Dermis microvascular lymphatic vessel endothelial cell (primary cell): Measurements from ENCODE around the gene TSSC4. TPM values are rescaled to one million over a fixed set of nuclear protein-coding genes. Genes with fewer than 3 reads are reported as not detected.

Source experiments
- DNase-seq, 2 donors: peaks; one replicate each; pipeline versions ENCODE4 v3.0.0 to v3.0.0-alpha.2; 2010; ENCODE audit warnings: low read depth in 2 of 2
- total RNA-seq: library from RNA; depleted of rRNA; stranded (reverse); fragments of >200 nt; gene quantifications from 2 replicates; pipeline ENCODE4 v1.2.1, GENCODE V29; 2014

Gene TSSC4
- total RNA-seq, 1 donor from 2014 or later: 43.5 TPM

DNA sequence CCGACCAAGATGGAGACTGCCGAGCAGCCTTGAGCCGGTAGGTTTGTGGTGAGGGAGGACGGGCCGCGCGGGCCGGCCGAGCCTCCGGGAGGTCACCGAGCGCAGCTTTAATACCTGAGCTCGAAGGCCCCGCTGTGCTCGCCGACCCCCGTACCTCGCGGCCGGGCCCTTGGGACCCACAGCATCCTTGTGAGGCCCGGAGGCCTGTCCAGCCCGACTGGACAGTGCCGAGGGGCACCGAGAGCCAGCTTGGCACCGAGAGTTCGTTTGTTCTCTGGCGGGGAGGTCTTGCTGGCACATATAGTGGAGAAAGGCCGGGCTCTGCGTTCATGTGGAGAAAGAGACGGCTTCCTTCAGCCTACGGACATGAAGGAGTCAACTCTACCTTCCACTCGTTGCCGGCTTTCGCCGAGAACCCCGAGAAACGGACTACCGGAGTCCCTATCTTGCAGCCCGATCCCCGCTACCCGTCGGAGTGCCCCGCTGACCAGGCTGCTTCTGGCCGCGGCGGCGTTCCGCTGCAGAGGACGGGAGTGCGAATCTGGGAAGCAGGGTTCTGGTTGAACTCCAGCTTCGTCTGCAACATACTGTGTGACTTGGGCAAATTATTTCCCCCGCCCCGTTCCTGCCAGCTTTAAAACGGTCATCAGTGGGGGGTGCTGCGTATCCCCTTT, 349 bp downstream of the TSSC4 start:
- DNase-seq: no peak

DNA sequence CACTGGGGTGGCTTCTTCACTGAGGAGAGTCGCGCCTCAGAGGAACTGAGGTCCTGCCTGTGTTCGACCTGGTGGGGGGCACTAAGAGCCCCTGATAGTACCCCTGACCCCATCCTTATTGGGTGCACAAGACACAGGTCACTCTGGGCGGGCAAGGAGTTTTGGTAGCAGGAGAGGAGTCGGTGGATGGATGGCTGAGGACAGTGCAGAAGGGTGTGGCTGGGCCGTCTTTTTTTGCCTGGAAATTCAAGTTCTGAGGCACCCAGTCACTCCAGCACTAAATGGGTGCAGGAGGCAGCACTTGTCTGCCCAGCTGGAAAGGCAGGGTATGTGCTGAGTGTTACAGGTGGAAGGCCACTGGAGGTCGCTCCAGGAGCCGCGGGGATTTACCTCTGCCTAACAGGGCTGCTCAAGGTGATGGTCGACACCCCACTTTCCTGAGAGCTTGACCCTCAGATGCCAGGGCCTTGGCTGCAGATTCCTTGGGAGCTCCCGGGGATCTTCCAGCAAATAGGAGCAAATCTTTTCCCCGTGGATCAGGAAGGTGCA, 960 bp downstream of the TSSC4 start:
- no peak for DNase-seq

DNA sequence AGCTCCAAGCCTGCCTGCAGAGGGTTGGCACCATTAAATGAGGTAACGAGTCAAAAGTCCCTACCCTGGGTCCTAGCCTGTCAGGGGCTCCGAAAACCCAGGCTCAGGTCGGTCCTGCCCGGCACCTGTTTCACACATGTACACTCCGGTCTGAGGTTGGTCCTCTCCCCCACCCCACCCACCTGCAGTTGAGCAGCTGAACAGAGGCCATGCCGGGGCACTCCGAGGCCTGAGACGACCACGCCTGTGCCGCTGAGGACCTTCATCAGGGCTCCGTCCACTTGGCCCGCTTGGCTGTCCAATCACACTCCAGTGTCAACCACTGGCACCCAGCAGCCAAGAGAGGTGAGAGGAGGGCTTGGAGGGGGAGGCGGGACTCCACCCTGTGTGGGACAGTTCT, 1.6 kb downstream of the TSSC4 start:
- no peak for DNase-seq

DNA sequence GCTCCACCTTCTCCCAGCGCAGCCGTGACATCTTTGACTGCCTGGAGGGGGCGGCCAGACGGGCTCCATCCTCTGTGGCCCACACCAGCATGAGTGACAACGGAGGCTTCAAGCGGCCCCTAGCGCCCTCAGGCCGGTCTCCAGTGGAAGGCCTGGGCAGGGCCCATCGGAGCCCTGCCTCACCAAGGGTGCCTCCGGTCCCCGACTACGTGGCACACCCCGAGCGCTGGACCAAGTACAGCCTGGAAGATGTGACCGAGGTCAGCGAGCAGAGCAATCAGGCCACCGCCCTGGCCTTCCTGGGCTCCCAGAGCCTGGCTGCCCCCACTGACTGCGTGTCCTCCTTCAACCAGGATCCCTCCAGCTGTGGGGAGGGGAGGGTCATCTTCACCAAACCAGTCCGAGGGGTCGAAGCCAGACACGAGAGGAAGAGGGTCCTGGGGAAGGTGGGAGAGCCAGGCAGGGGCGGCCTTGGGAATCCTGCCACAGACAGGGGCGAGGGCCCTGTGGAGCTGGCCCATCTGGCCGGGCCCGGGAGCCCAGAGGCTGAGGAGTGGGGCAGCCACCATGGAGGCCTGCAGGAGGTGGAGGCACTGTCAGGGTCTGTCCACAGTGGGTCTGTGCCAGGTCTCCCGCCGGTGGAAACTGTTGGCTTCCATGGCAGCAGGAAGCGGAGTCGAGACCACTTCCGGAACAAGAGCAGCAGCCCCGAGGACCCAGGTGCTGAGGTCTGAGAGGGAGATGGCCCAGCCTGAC, 2.5 kb downstream of the TSSC4 start:
- DNase-seq: no peak

DNA sequence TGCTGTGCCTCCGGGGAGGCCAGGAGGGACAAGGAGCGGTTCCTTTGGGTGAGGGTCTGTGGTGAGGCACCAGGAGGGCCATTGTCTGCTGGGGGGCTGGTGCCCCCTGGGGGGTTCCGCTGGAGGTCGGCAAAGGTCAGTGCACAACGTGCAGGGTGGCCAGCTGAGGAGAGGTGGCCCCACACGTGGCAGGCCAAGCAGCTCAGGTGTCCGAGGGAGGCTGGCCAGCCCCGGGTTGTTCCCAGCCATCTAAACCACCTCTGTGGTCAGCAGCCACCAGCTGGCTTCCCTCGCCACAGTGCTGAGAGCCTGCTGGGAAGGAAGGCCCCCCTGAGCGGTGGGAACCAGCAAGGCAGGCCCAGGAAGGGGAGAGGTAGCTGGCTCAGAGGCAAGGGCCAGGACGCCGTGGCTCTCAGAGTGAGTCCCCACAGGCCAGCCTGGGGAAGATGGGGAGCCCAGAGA, 4.2 kb downstream of the TSSC4 start:
- DNase-seq: no peak

DNA sequence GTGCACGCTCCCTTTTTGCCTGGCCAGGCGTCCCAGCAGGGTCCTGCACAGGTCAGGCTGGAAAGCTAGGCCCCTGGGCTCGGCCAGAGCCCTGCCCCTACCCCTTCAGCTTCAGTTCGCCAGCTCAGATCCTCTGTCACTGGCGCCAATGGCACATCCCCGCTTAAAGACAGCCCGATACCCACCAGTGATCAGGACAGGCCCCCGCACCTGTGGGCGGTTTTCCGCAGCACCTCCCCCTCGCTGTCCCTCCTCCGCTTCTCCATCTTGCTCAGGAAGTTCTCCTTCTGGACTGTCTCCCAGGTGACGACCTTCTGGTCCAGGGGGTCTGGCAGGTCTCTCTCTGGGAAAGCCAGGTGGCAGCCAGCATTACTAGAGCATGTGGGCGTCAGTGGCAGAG, 5.9 kb downstream of the TSSC4 start:
- no peak for DNase-seq

DNA sequence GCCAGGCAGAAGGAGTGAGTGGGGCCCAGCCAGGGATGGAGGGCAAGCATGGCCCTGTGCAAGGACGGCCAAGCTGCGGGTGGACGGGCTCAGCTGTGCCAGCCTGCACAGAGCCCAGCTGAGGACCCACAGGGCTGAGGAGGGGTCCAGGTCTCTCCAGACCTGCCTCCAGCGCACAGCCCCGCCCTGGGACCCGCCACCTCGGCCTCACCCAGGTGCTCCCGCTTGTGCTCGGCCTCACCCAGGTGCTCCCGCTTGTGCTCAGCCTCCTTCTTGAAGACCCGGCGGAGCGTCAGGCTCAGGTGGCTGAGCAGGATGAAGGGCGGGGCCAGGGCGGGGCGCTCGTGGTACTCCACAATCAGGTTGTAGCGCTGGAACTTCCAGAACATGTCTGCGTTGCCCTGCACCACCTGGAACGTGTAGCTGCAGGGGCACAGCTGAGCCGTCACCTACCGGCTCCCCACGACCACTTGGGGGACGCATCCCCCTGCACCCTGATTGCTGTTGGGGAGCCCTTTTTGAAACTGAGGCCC, 6.4 kb downstream of the TSSC4 start:
- DNase-seq: no peak

DNA sequence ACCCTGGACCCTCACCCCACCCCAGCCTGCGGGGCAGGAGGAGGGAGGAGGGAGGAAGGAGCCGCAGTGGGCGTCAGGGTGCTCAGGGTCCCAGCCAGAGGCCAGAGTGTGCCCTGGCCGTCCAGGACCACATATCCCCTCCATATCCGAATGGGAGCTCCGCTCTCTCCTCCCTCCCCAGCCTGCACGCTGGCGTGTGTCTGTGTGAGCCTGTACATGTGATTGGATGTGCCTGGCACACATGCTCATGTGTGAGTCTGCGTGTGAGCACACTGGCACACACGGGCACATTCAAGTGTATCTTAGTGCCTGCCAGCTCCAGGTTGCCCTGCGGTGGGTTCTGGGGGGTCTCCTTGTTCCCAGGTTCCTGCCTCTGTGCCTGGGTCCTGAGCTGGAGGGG, 8.1 kb downstream of the TSSC4 start:
- DNase-seq: no peak

DNA sequence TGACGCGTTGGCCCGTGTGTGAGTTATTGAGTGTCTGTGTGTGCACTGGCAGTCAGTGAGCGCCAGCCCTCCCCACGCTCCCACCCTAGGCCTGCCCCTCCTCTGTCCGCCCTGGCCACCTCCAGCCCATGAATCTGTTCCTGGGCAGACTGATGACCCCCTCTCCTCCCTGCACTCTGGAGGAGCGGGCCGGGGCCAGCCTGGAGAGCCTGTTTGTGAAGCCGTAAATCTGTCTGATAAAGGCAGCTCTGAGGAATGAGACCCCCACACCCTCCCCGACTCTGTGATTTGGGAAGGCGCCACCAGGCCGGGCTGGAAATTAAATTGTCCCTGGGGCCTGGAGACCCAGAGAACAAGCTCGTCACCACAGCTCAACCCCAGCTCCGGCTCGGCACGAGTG, 8.6 kb downstream of the TSSC4 start:
- no peak for DNase-seq

DNA sequence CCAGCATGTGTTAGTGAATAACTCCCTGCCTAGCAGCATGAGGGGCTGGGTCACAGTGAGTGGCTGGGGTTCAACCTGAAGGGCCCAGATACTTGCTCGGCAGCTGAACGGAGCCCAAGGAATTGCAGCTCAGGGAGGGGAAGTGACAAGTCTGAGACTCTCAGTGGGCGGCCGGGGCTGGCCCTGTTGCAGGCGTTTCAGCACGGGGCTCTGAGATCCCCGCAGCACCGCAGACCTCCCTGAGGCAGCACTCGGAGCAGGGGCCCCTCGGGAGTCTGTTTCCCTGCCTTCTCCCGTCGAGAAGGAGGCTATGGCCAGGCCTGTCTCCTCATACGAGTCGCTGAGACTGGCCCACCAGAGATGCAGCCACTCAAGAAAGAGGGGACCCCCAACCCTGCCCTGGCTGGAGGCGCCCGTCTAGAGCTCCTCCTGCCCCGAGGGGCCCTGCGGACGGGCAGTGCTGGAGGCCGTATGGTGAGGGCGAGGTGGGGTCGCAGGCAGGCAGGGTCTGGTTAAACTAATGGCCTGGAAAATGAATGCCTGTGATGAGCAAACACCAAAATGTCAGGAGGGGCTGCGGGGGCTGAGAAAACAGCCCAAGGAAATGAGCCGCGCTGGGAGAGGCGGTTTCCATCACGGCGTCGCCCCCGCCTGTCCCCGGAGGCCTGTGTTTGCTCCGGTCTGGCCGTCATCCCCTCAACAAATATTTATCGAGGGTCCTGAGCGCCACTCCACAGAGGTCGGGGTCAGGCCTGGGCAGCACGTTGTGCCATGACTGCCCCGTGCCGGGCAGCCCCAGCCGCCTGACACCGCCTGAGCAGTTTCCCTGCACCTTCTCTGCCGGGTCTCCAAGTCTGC, 9.3 kb downstream of the TSSC4 start:
- DNase-seq: no peak

DNA sequence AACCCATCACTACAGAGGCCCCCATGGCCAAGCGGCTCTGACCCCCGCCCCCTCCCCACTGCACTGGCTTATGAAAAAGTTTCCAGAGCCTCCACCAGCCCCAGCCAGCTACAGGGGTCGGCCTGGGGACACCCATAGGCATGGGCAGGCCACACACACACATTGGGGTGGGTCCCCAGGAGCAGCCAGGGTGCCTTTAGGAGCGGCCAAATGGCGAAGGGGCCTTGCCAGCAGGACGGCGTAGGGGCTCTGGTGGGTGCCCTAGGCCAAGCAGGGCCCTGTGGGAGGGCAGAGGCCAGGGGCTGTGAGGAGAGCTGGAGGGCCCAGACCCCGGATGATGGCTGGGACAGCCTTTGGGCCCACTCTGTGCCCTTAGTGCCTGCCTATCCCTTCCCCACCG, 10.1 kb downstream of the TSSC4 start:
- DNase-seq: no peak

DNA sequence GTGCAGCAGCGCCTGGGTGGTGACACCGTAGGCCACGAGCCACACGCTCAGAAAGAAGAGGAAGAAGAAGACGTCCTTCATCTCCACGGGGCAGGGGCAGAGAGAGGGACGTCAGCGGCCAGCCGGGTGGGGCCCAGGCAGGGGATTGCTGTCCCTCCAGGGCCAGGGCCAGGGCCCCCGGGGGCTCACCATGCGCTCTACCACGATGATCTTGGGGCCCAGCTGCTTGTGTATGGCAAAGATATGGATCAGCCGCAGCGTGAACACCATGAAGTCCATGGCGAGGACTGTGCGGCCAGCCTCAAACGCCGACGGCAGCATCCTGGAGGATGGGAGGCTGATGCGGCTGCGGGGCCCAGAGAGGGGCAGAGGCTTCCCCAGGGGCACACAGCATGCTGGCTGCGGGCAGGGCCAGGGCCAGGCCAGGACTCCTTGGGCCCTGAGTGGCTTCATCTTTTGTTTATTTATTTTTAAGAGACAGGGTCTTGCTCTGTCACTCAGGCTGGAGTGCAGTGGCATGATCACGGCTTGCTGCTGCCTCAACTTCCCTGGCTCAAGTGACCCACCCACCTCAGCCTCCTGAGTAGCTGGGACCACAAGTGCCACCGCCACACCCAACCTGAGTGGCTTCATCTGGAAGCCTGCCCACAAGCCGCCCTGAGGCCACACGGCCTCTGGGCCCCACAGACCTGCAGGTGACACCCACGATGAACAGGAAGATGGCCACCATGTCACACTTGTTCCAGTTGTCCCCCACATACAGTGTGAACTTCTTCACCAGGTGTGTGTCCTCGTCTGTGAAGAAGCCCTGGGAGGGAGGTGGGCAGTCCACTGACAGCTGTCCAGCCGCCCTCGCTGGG, 11.1 kb downstream of the TSSC4 start:
- DNase-seq: no peak

DNA sequence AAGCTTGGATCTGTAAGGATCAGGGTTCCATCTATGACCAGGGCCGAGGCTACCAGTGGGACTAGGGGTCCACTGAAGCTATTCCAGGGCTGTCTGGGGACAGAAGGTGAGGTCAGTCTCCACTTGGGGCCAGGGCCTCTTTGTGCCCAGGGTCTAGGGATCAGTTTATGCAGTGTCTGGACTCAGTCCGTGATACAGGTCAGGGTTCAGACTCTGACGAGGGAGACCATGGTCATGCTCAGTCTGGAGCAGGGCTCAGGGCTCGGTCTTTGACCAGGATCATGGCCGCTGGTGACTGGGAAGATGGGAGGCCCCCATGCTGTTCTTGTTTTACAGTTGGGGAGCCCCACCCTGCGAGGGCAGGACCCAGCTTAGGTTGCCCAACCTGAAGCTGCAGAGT, 11.8 kb downstream of the TSSC4 start:
- no peak for DNase-seq

DNA sequence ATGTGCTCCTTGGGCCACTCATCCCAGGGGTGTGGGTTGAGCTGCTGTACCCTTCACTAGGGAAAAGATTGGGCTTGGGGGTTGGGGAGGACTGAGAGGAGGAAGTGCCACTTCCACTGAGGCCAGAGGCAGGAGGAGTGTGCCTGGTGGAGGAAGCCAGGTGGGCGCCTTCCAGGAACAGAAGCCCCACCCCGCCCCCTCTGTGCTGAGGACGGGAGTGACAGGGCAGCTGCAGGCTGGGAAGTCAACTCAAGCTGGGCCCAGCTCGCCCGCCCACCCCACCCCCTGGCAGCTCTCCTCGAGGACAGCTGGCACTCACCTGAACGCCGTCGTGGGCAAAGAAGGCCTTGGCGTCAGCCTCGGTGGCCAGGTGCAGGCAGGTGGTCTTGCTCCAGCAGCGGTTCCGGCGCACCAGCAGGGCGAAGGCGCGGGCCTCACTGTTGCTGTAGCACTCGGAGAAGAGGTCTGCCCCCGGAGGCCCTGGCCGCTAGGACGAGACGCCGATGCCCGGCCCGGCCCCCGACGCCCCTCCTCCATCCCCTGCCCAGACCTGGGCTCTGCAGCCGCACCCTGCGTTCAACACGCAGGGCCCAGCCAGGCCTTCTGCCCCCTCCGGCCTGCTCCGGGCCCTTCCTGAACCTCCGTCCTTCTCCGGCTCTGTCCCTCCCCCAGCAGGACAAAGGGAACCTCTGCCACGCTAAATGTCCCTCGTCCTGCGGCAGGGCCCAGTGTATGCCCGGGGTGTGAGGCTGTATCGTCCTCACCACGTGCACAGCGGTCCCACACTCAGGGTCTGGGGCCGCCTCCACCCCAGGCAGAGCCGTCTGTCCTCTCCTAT, 13.4 kb downstream of the TSSC4 start:
- no peak for DNase-seq

DNA sequence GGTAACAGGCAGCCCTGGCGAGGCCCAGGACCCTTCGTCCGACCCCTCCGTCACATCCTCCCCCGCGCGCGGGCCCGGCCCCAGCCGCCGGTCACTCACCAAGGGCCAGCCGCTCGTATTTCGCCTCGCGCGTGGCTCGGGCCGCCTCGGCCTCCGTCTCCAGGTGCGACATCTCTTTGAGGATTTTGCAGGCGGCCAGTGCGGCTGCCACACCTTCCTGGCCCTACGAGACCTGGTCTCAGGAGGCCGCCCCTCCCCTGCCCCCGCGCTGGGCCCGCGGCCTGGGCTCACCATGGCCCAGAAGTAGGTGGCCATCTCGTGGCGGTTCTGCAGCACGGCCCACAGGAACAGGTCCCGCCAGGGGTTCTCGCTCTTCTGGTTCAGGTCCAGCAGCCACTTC, 14.1 kb downstream of the TSSC4 start:
- no peak for DNase-seq

DNA sequence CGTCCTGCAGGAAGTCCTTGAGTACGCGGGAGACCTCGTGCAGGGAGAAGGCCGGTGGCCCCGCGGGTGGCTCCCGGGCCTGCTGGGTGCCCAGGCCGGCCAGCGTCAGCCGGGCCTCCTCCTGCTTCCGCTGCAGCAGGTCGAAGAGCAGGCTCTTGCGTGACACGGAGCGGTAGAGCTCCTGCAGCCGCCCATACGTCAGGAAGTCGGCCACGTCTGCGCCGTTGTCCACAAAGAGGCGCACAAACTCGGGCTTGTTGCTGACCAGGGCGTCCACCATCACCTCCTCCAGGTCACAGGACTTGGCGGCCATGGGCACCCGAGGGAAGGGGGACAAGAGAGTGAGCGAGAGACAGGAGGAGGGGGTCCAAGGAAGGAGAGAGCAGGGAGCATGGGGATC, 14.6 kb downstream of the TSSC4 start:
- DNase-seq: no peak

DNA sequence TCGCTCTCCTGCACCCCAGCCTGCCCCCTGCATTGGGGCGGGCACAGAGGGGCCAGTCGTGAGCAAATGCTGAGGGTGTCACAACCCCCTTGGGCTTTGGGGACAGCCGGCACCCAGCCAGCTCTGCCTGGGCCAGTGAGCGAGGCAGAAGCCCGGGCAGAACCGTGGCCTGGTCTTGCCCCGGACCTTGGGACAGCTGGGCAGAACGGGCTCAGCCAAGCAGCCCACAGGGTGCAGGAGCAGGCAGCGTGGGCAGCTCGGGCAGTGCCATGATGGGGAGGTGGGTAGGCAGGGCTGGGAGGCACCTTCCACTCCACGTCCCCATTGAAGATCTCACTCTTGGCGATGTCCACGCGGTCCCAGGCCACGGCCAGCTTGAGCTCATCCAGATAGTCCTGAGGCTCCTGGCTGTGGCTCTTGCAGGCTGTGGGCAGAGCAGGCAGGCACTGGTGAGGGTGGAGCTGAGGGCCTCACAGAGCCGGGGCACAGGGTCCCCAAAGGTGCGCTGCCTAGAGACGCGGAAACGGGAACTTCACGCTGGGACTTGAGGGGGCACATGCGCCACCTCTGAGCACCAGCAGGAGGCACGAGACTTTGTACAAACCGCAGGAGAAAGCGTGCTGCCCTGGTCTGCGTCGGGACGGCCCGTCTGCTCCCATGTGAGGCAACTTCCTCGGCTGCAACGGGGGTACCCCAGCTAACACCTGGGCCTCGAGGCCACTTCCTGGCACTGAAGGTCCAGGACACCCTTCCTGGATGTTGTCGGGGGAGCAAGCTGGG, 15.2 kb downstream of the TSSC4 start:
- no peak for DNase-seq

DNA sequence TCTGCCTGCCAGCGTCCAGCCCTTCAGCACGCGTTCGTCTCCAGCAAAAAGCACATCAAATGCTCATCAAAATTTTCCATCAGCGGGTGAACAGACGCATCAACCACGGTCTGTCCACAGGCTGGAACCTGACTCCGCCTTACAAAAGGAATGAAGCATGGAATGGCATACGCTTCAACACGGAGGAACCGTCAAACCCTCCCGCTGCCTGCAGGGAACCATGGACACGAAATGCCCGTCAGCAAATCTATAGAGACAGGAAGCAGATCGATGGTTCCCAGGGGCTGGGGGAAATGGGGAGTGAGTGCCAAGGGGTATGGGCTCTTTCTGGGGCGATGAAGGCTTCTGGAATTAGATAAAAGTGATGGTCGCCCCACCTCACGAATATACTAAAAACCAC, 16.2 kb downstream of the TSSC4 start:
- no peak for DNase-seq
